NCI-H1092 treated with DMSO at 0.1 percent for 48 hours (cell line): ENCODE measurements around the gene CEACAM21.
"Not testable (repeated sequence)": the region's sequence is repeated elsewhere in the genome, so short reads cannot be mapped to it uniquely, and the experiment has no call there.

Source experiments
- DNase-seq: peaks from one replicate; lab custom pipeline; 2025; lab: John Stamatoyannopoulos, UW

Gene CEACAM21

DNA sequence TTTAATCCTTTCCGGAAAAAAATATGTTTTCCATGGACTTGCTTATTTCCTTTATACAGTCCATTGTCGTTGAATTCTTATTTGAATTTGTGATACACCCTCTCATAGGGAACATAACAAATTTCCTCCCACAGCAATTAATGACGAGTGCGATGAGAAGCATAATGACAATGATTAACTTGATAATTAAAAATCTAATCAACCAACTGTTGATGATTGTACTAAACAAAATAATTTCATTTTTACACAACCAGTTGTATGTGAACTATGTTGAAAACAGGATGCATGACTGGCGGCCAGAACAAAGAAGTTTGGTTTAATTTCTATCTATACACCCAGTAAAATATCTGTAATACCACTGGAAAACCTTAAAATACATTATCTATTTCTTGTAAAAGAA is 26.1 kb upstream of the CEACAM21 start:
- no peak for DNase-seq

GRCh38 chr19:41551212-41551610 is 24.8 kb upstream of the CEACAM21 start:
- DNase-seq: no peak

DNA sequence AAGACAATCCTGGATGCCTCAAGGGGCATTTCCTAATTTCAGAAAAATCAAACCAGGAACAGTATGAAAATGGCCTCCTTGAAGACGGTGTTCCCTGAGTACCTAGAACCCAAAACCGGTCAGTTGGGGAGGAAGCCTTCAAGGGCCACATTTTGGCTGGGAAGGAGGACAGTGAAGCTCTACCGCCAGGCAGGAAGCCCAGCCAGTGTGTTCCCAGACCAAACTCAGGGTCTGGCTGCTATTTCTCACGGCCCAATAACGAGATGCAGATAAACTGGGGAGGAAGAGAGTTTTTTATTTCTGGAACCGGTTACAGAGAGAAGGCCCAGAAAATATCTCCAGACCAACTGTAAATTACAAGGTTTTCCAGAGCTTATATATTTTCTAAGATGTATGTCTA is 24.3 kb upstream of the CEACAM21 start:
- no peak for DNase-seq

- no peak for DNase-seq
Measured at GRCh38 chr19:41552558-41552957, 23.4 kb upstream of the CEACAM21 start.

- DNase-seq: no peak
Measured at GRCh38 chr19:41553804-41554203, 22.2 kb upstream of the CEACAM21 start.

DNA sequence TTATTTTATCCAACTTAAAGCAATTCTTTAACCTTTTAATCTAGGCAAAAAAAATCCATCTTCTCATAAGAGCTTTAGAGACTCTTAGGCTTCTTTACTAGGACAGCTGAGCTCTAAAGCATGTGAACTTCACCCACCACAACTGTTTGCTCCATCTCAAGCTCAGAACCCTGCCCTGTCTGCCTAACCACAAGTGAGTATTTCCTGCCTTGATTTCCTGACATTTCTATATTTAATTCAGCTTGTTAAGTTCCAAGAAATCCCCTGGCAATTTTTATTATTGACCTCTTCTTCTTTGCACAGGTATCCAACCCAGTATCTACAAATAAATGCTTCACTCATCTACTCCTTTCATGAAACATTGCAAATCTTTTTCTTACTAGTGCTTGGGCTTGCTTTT is 21.1 kb upstream of the CEACAM21 start:
- no peak for DNase-seq

DNA sequence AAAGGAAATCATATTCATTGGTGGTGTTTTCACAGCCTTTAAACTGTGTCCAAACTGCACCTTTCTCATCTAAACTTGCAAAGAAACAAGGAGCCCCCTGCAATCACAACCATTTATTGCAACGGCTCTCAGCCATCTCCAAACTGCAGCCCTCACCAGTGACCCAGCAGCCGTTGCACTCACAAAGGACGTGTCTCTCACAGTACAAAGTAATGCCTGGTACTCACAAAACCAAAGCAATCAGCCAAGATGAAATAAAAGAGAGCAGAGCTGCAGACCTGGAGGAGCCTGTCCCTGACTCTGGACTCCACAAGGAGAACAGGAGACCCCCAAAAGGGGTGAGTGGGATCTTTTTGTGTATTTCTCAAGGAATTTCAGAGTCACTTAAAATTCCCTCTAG is 20.2 kb upstream of the CEACAM21 start:
- DNase-seq: no peak

- no peak for DNase-seq
Measured at GRCh38 chr19:41563854-41564514, 12.0 kb upstream of the CEACAM21 start.

GRCh38 chr19:41564515-41565378 is 11.2 kb upstream of the CEACAM21 start:
- no peak for DNase-seq

- no peak for DNase-seq
Measured at GRCh38 chr19:41565379-41565720, 10.6 kb upstream of the CEACAM21 start.

DNA sequence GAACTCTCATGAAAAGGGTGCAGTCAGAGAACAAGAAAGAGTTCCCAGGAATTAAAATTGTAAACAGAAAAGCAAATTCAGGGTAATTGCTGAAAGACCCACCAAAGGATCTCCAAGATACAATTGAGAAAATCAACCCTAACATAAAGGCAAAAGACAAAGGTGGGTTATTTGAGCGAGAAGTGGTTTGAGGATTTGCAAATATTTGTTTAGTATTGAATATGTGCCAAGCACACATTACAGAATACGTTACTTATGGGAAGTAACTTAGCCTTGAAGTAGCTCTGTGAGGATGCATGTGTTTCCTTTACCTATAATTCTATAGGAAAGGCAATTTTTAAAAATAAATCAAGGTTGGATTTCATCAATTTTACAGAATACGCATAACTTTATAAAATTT is 10.0 kb upstream of the CEACAM21 start:
- peak; percentile 8 for DNase-seq

- no peak for DNase-seq
Measured at GRCh38 chr19:41569481-41570150, 6.3 kb upstream of the CEACAM21 start.

DNA sequence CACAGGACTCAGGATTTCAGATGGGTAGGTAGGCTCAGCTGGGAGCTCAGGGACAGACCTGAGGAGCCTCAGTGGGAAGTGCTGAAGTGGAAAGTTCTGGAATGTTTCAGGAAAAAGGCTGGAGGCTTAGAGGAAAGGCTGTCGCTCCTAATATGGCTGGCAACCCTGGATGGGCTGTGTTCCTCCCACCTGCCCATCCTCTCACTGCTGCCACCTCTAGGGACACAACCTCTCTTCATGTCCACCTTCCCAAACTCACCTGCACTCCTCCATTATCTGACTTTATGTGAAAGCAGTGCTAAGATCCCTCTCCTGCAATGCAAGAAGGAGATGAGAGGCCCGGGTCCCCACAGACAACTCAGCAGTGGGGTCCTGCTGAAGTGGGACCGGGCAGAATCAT is 5.8 kb upstream of the CEACAM21 start:
- DNase-seq: no peak

- peak; percentile 63 for DNase-seq
Measured at GRCh38 chr19:41570639-41571112, 5.3 kb upstream of the CEACAM21 start.

GRCh38 chr19:41577144-41577830 is 1.3 kb downstream of the CEACAM21 start:
- DNase-seq: no peak

GRCh38 chr19:41577833-41578232 is 1.9 kb downstream of the CEACAM21 start:
- DNase-seq: no peak

DNA sequence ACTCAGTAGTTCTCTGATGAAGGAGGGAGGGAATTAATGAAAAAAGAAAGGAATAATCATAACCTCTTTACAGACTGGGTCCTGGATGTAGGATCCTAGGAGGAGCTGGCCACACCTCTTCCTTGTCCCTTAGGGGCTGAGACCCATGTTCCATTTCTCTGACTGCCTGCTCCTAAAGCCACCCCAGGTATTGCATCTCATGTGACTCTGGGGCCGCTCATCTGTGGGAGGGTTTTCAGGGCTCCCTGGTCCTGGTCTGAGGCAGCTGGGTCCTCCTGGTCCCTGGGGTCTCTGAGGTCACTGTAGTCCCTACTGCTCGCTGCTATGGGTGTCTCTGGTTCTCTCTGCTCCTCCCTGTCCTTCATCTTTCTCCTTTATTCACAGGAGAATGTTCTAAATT is 2.9 kb downstream of the CEACAM21 start:
- DNase-seq: no peak

GRCh38 chr19:41581068-41581467 is 5.1 kb downstream of the CEACAM21 start:
- not testable (repeated sequence) for DNase-seq

GRCh38 chr19:41582577-41583182 is 6.7 kb downstream of the CEACAM21 start:
- DNase-seq: not testable (repeated sequence)

GRCh38 chr19:41584260-41584810 is 8.4 kb downstream of the CEACAM21 start:
- no peak for DNase-seq

DNA sequence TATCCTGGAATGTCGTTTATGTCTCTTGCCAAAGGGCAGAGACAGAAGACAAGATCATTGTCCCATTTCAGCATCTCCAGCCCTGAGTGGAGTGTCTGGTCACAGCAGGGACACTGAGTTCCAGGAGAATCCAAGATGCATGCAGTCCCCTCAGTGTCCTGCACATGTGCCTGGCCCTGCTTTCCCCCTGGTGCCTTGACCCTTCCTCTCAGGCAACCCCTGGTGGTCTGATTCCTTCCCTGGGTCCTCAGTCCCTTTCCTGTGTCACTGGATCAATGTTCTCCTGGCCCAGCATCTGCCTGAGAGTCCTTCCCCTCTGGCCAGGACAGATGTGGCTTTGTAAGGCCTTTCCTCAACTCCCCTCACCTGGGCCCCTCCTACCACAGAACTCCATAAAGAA is 9.0 kb downstream of the CEACAM21 start:
- no peak for DNase-seq

GRCh38 chr19:41586064-41586463 is 10.1 kb downstream of the CEACAM21 start:
- no peak for DNase-seq
